T-helper 2 cell (primary cell): ENCODE measurements around the gene CKAP5.

Experiments
- DNase-seq, 5 experiments: peaks; one replicate each; pipeline versions ENCODE4 v3.0.0 to v3.0.0-alpha.2; 2012 to 2022

Gene CKAP5

GRCh38 chr11:46762248-46762647, 83.8 kb downstream of the CKAP5 start:
- no peak for DNase-seq

GRCh38 chr11:46761807-46762206, 84.3 kb downstream of the CKAP5 start:
- no peak for DNase-seq

GRCh38 chr11:46760429-46761128, 85.5 kb downstream of the CKAP5 start:
- DNase-seq, result no peak

GRCh38 chr11:46759196-46759595, 86.9 kb downstream of the CKAP5 start:
- DNase-seq, result no peak

- no peak for DNase-seq
Measured at GRCh38 chr11:46755962-46756361, 90.1 kb downstream of the CKAP5 start.

GRCh38 chr11:46747150-46747549, 98.9 kb downstream of the CKAP5 start:
- no peak for DNase-seq

- DNase-seq, result no peak
Measured at GRCh38 chr11:46745995-46746394, 100.1 kb downstream of the CKAP5 start.

GRCh38 chr11:46745328-46745727, 100.8 kb downstream of the CKAP5 start:
- DNase-seq, result no peak

GRCh38 chr11:46743693-46744339, 102.3 kb downstream of the CKAP5 start:
- no peak for DNase-seq

- DNase-seq, result no peak
Measured at GRCh38 chr11:46743043-46743442, 103.0 kb downstream of the CKAP5 start.

GRCh38 chr11:46741600-46742484, 104.2 kb downstream of the CKAP5 start:
- DNase-seq, result no peak

- DNase-seq, result no peak
Measured at GRCh38 chr11:46738887-46739286, 107.2 kb downstream of the CKAP5 start.

- no peak for DNase-seq
Measured at GRCh38 chr11:46737699-46738098, 108.4 kb downstream of the CKAP5 start.

- DNase-seq, result no peak
Measured at GRCh38 chr11:46736615-46737014, 109.5 kb downstream of the CKAP5 start.

- DNase-seq, result no peak
Measured at GRCh38 chr11:46736146-46736545, 109.9 kb downstream of the CKAP5 start.

GRCh38 chr11:46733234-46733633, 112.8 kb downstream of the CKAP5 start:
- DNase-seq, result no peak

GRCh38 chr11:46731545-46731944, 114.5 kb downstream of the CKAP5 start:
- DNase-seq, result no peak

GRCh38 chr11:46729110-46730027, 116.7 kb downstream of the CKAP5 start:
- no peak for DNase-seq

GRCh38 chr11:46728659-46729040, 117.4 kb downstream of the CKAP5 start:
- no peak for DNase-seq

- DNase-seq, result no peak
Measured at GRCh38 chr11:46727952-46728658, 118.0 kb downstream of the CKAP5 start.

- DNase-seq, result no peak
Measured at GRCh38 chr11:46726206-46726862, 119.7 kb downstream of the CKAP5 start.
